HG03066 (cell line): ENCODE data around the gene C11orf91.
"Not testable (repeated sequence)": the region's sequence is repeated elsewhere in the genome, so short reads cannot be mapped to it uniquely, and the experiment has no call there.

Source experiments
- ATAC-seq: cut with Tn5 transposase; IDR thresholded peaks from one replicate; pipeline ENCODE4 v1.9.1; 2021; ENCODE audit warnings: low read depth; ENCODE audit not compliant: unreplicated experiment

C11orf91 gene

GRCh38 chr11:33674035-33674814 lies 26.4 kb downstream of the C11orf91 start:
- ATAC-seq: no peak

GRCh38 chr11:33672273-33672672 lies 28.4 kb downstream of the C11orf91 start:
- no peak for ATAC-seq

- ATAC-seq: no peak
These were observed 30.2 kb downstream of the C11orf91 start for GRCh38 chr11:33670250-33671011.

GRCh38 chr11:33669598-33670249 lies 30.9 kb downstream of the C11orf91 start:
- ATAC-seq: no peak

- no peak for ATAC-seq
These were observed 31.6 kb downstream of the C11orf91 start for GRCh38 chr11:33668951-33669596.

GRCh38 chr11:33668468-33668825 lies 32.2 kb downstream of the C11orf91 start:
- no peak for ATAC-seq

- ATAC-seq: no peak
These were observed 32.7 kb downstream of the C11orf91 start for GRCh38 chr11:33667819-33668467.

GRCh38 chr11:33665350-33666106 lies 35.1 kb downstream of the C11orf91 start:
- no peak for ATAC-seq

- ATAC-seq: no peak
These were observed 35.8 kb downstream of the C11orf91 start for GRCh38 chr11:33664827-33665226.

- ATAC-seq: no peak
These were observed 36.5 kb downstream of the C11orf91 start for GRCh38 chr11:33664166-33664565.

- ATAC-seq: no peak
These were observed 37.5 kb downstream of the C11orf91 start for GRCh38 chr11:33663121-33663520.

- not testable (repeated sequence) for ATAC-seq
These were observed 39.1 kb downstream of the C11orf91 start for GRCh38 chr11:33661526-33661925.

GRCh38 chr11:33660962-33661361 lies 39.7 kb downstream of the C11orf91 start:
- no peak for ATAC-seq

GRCh38 chr11:33659370-33660139 lies 41.1 kb downstream of the C11orf91 start:
- no peak for ATAC-seq

GRCh38 chr11:33658195-33658900 lies 42.3 kb downstream of the C11orf91 start:
- ATAC-seq: no peak

GRCh38 chr11:33657757-33658156 lies 42.9 kb downstream of the C11orf91 start:
- ATAC-seq: no peak

- ATAC-seq: no peak
These were observed 43.9 kb downstream of the C11orf91 start for GRCh38 chr11:33656768-33657167.

GRCh38 chr11:33655842-33656600 lies 44.6 kb downstream of the C11orf91 start:
- ATAC-seq: no peak
